Coronary artery (tissue), 2 donors: ENCODE measurements around the gene FAIM2.
A peak's percentile ranks its signal among the peaks of the same experiment; 100 is the strongest.

Experiments used
- DNase-seq: peaks from one replicate; pipeline ENCODE4 v3.0.0-alpha.2; 2017; ENCODE audit warnings: low spot score
- H3K27ac ChIP-seq, 2 donors: fragments of 200-600 bp; sonication (generic); one replicate each; pipeline ENCODE4 v1.5.1; 2016 to 2019
- H3K4me3 ChIP-seq: fragments of 200-600 bp; sonication (generic); 2 replicates; pipeline ENCODE4 v1.5.1; 2016; ENCODE audit warnings: mild to moderate bottlenecking, moderate library complexity
- TF ChIP-seq, protein P1 (sequence below): fragments of 200-600 bp; sonication (generic); IDR thresholded peaks from one replicate; pipeline ENCODE4 v1.5.1; 2019; ENCODE audit warnings: antibody characterized with exemption

FAIM2 gene

DNA sequence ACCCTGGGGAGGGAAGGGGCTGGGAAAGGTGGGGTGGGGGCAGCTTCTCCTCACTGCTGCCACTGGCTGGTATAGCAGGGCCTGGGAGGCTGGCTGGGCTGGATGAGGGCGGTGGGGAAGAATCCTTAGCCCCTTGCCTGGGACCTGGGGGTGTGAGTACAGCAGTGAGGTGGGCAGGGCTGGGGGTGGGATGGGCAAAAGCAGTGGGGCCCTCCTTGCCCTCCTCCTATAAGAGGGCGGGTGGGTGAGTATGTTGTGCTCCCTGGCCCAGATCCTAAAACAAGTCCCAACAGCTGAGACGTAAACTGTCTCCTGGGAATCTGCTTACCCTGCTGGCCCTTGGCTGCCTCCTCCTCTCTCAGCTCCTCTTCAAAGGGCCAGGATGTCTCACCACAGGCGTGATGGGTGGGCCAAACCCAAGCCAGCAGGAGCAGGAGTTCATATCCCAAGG, 77.7 kb downstream of the FAIM2 start:
- Histone ChIP-seq H3K4me3 (peak overlapping the region; percentile 100), H3K27ac (peak overlapping the region; percentile 37 to 100)
- TF ChIP-seq, protein P1, sequence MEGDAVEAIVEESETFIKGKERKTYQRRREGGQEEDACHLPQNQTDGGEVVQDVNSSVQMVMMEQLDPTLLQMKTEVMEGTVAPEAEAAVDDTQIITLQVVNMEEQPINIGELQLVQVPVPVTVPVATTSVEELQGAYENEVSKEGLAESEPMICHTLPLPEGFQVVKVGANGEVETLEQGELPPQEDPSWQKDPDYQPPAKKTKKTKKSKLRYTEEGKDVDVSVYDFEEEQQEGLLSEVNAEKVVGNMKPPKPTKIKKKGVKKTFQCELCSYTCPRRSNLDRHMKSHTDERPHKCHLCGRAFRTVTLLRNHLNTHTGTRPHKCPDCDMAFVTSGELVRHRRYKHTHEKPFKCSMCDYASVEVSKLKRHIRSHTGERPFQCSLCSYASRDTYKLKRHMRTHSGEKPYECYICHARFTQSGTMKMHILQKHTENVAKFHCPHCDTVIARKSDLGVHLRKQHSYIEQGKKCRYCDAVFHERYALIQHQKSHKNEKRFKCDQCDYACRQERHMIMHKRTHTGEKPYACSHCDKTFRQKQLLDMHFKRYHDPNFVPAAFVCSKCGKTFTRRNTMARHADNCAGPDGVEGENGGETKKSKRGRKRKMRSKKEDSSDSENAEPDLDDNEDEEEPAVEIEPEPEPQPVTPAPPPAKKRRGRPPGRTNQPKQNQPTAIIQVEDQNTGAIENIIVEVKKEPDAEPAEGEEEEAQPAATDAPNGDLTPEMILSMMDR = no peak
- DNase-seq = no peak

DNA sequence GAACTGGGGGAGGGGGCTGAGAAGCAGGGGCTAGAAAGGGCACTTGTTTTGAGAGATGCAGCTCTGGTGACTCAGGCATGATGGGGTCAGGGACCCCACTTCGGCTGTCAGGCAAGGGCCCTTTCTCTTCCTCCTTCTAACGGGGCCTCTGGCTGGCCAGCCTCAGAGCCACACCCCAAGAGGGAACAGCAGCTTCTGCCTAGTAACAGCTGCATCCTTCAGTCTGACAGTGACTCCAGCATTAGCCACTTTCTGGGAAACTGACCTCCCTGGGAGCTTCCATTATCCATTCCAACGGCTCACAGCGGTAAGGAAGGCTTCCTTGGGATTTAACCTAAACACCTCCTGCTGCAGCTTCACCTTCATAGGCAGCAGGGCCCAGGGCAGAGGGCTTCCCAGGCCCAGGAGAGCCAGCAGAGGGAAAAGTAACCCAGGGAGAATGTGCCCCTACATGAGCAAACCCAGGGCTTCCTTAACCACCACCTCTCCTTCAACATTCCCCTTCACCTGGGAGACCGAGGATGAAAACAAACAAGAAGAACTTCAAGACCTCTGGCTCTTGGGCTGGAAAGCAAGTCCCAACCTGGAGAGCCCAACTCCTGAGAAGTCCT, 78.2 kb downstream of the FAIM2 start:
- Histone ChIP-seq H3K4me3 (peak overlapping the region; percentile 100), H3K27ac (peak overlapping the region; percentile 37 to 100)
- DNase-seq = no peak
- TF ChIP-seq, protein P1 = no peak

DNA sequence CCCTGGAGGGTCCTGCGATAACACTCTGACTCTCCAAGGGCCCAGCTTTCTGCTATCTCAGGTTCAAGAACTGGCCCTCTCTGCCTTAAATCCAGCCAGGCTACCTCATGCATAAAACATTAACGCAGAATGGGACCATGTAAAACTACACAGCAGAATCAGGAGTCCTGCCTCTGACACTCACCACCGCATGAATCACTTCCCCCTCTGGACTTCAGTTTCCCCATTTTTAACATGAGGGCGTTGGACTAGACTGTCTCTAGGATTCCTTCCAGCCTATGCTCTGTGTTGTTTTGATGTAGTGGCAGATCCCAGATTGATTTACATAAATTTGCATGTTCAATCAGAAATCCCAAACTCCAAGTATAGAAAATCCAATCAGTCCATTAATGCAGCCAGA, 78.8 kb downstream of the FAIM2 start:
- DNase-seq = no peak
- H3K27ac ChIP-seq = peak overlapping the region; percentile 42 to 100
- TF ChIP-seq, protein P1 = no peak
- peak overlapping the region; percentile 100 for H3K4me3 ChIP-seq

DNA sequence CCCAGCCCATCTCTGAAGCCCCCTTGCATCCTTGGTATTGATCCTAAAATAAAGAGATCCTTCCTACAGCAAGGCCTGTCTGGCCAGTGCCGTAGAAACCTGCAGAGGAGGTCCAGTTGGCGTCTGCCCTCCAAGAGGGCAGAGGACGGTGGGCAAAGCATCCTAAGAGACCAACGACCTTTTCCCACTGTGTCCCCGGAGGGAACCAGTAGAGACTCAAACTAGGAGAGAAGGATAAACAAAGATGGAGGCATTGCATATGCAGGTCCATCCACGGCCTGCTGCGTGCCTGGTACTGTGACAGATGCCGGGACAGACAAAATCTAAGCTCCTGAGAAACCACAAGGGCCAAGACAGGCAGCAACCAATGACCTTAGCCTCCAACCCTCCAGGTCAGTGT, 79.3 kb downstream of the FAIM2 start:
- TF ChIP-seq, protein P1 = no peak
- peak overlapping the region; percentile 42 to 100 for H3K27ac ChIP-seq
- no peak overlapping the region for H3K4me3 ChIP-seq
- no peak for DNase-seq

DNA sequence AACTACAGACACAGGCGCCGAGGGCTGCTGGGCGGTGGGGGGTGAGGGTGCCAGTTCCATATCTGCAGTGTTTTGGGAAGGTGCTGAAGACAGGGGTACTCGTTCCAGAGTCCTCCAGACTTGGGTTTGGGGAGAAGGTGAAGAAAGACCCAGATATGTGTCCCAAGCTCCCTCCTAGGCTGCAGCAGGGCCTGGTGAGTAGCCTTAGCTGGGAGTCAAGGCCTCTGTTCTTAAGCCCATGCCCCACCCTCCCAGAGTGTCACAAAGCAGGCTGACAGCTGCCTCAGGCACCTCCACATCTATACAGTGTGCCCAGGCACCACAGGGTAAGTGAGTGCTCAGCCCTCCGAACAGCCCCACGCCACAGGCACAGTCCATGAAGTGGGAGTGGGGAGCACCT, 79.7 kb downstream of the FAIM2 start:
- TF ChIP-seq, protein P1 = no peak
- DNase-seq = no peak
- Histone ChIP-seq H3K27ac (peak overlapping the region in 1 of 2 donors; percentile 100), H3K4me3 (no peak overlapping the region)

DNA sequence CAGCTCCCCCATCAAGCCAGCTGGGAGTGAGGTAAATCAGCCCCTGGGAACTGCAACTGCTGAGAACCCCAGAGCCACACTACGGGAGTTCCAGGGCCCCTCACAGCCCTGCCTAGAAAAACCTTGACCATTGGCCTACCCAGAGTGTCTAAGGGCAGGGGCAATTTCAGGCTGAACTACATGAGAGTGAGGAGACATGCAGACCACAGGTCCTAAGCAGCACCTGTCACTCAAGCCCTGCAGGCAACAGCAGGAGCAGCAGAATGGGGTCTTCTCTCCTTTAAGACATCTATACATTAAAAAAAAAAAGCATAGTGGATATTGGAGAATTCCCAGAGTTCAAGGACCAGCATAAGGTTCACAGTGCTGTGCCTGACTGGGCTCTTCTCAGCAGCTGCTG, 80.3 kb downstream of the FAIM2 start:
- Histone ChIP-seq H3K4me3 (no peak overlapping the region), H3K27ac (no peak overlapping the region)
- TF ChIP-seq, protein P1 = no peak
- no peak for DNase-seq
